Fibroblast of villous mesenchyme (primary cell): ENCODE data around the gene PDE4DIP. TPM values are rescaled to one million over a fixed set of nuclear protein-coding genes. Genes with fewer than 3 reads are reported as not detected.
"Not testable (repeated sequence)": the region's sequence is repeated elsewhere in the genome, so short reads cannot be mapped to it uniquely, and the experiment has no call there.

Experiments
- DNase-seq: peaks from one replicate; pipeline ENCODE4 v3.0.0-alpha.2; 2010; ENCODE audit warnings: low read depth
- H3K4me3 ChIP-seq: 2 replicates; pipeline ENCODE4 v1.5.1; 2011; ENCODE audit warnings: low read depth, mild to moderate bottlenecking, low read length
- total RNA-seq: library from RNA; depleted of rRNA; stranded (reverse); fragments of >200 nt; gene quantifications from 2 replicates; pipeline ENCODE4 v1.2.3, GENCODE V29; 2012

Gene PDE4DIP
- total RNA-seq, 1 donor, result 120 TPM

GRCh38 chr1:148909219-148909826, 65.1 kb downstream of the PDE4DIP start:
- DNase-seq, H3K4me3 ChIP-seq: not testable (repeated sequence)

- H3K4me3 ChIP-seq, DNase-seq: not testable (repeated sequence)
These were observed 67.2 kb downstream of the PDE4DIP start for GRCh38 chr1:148911303-148911928.

GRCh38 chr1:148916222-148916621, 72.0 kb downstream of the PDE4DIP start:
- not testable (repeated sequence) for DNase-seq, H3K4me3 ChIP-seq

GRCh38 chr1:148916695-148917348, 72.6 kb downstream of the PDE4DIP start:
- not testable (repeated sequence) for H3K4me3 ChIP-seq, DNase-seq

- not testable (repeated sequence) for DNase-seq, H3K4me3 ChIP-seq
These were observed 74.7 kb downstream of the PDE4DIP start for GRCh38 chr1:148918836-148919447.

GRCh38 chr1:148921047-148921446, 76.8 kb downstream of the PDE4DIP start:
- DNase-seq, H3K4me3 ChIP-seq: not testable (repeated sequence)

- not testable (repeated sequence) for DNase-seq, H3K4me3 ChIP-seq
These were observed 79.6 kb downstream of the PDE4DIP start for GRCh38 chr1:148923798-148924197.

- not testable (repeated sequence) for H3K4me3 ChIP-seq, DNase-seq
These were observed 83.4 kb downstream of the PDE4DIP start for GRCh38 chr1:148927645-148928044.

- DNase-seq, H3K4me3 ChIP-seq: not testable (repeated sequence)
These were observed 85.0 kb downstream of the PDE4DIP start for GRCh38 chr1:148929253-148929652.

GRCh38 chr1:148935381-148936002, 91.3 kb downstream of the PDE4DIP start:
- not testable (repeated sequence) for DNase-seq, H3K4me3 ChIP-seq

- H3K4me3 ChIP-seq, DNase-seq: not testable (repeated sequence)
These were observed 98.7 kb downstream of the PDE4DIP start for GRCh38 chr1:148942906-148943305.

- not testable (repeated sequence) for H3K4me3 ChIP-seq, DNase-seq
These were observed 100.9 kb downstream of the PDE4DIP start for GRCh38 chr1:148945130-148945529.

GRCh38 chr1:148948768-148949167, 104.5 kb downstream of the PDE4DIP start:
- DNase-seq, H3K4me3 ChIP-seq: not testable (repeated sequence)

- H3K4me3 ChIP-seq, result peak overlapping the region; percentile 61
- DNase-seq, result peak; percentile 86
These were observed 107.4 kb downstream of the PDE4DIP start for GRCh38 chr1:148951336-148952227.

GRCh38 chr1:148952253-148952937, 108.2 kb downstream of the PDE4DIP start:
- peak overlapping the region; percentile 69 for H3K4me3 ChIP-seq
- not testable (repeated sequence) for DNase-seq

- H3K4me3 ChIP-seq, result peak overlapping the region; percentile 69
- peak; percentile 30 for DNase-seq
These were observed 108.8 kb downstream of the PDE4DIP start for GRCh38 chr1:148952938-148953616.

- peak overlapping the region; percentile 53 for H3K4me3 ChIP-seq
- not testable (repeated sequence) for DNase-seq
These were observed 109.5 kb downstream of the PDE4DIP start for GRCh38 chr1:148953730-148954129.
